Frontal cortex (tissue), 4 donors: Measurements from ENCODE around the gene RNF121. TPM values are rescaled to one million over a fixed set of nuclear protein-coding genes. Genes with fewer than 3 reads are reported as not detected.

Experiments used
- DNase-seq, 2 donors: peaks; one replicate each; pipeline ENCODE4 v3.0.0; 2012; ENCODE audit warnings: low spot score in 2 of 2
- FAIRE-seq: peaks from 2 replicates; lab custom pipeline; 2012; peaks lifted over from hg19 to GRCh38; lab: Jason Lieb, UNC
- total RNA-seq: library from RNA; depleted of rRNA; stranded (reverse); fragments of >200 nt; gene quantifications from one replicate; pipeline ENCODE4 v1.2.3, GENCODE V29; 2014
- donor health status: control.
- donor health status: control.
- donor health status: control.

Gene RNF121
- total RNA-seq, 1 donor from 2014 or later: 17.9 TPM

GRCh38 chr11:72023335-72023734 lies 94.5 kb downstream of the RNF121 start:
- FAIRE-seq (no peak), DNase-seq (no peak)

GRCh38 chr11:72024069-72024754 lies 95.4 kb downstream of the RNF121 start:
- DNase-seq: no peak
- FAIRE-seq: no peak

GRCh38 chr11:72026090-72026489 lies 97.2 kb downstream of the RNF121 start:
- DNase-seq: no peak
- no peak for FAIRE-seq

GRCh38 chr11:72030472-72031045 lies 101.7 kb downstream of the RNF121 start:
- DNase-seq (no peak), FAIRE-seq (no peak)

GRCh38 chr11:72036687-72037086 lies 107.8 kb downstream of the RNF121 start:
- FAIRE-seq: no peak
- no peak for DNase-seq

- FAIRE-seq: no peak
- no peak for DNase-seq
These were observed 108.9 kb downstream of the RNF121 start for GRCh38 chr11:72037554-72038311.

- DNase-seq: peak in 1 of 2 donors; percentile 55
- FAIRE-seq: no peak
These were observed 109.6 kb downstream of the RNF121 start for GRCh38 chr11:72038491-72038890.

GRCh38 chr11:72039031-72039855 lies 110.4 kb downstream of the RNF121 start:
- DNase-seq (no peak), FAIRE-seq (no peak)

GRCh38 chr11:72039856-72040401 lies 111.1 kb downstream of the RNF121 start:
- DNase-seq: no peak
- FAIRE-seq: no peak

GRCh38 chr11:72040491-72041363 lies 111.9 kb downstream of the RNF121 start:
- DNase-seq (peak; percentile 41 to 75), FAIRE-seq (no peak)

GRCh38 chr11:72041364-72042063 lies 112.7 kb downstream of the RNF121 start:
- DNase-seq (peak; percentile 23 to 49), FAIRE-seq (no peak)

- no peak for FAIRE-seq
- DNase-seq: no peak
These were observed 113.4 kb downstream of the RNF121 start for GRCh38 chr11:72042064-72042745.

- no peak for FAIRE-seq
- no peak for DNase-seq
These were observed 117.0 kb downstream of the RNF121 start for GRCh38 chr11:72045849-72046248.

Other genes with a start within 250 kb of the RNF121 start
- not detected for gene DEFB108B, start 95.8 kb upstream of the RNF121 start, total RNA-seq
- not detected for gene DEFB131B, start 50.6 kb upstream of the RNF121 start, total RNA-seq
- 4.9 TPM for gene XNDC1N, start 452 bp upstream of the RNF121 start, total RNA-seq
- 1.6 TPM for gene IL18BP, start 69.9 kb downstream of the RNF121 start, total RNA-seq
- 110 TPM for gene NUMA1, start 151.5 kb downstream of the RNF121 start, total RNA-seq
- gene LRRC51, start 151.8 kb downstream of the RNF121 start, total RNA-seq: 6.5 TPM
- gene LAMTOR1, start 174.3 kb downstream of the RNF121 start, total RNA-seq: 44.4 TPM
- not detected for gene TOMT, start 176.9 kb downstream of the RNF121 start, total RNA-seq
- 17.5 TPM for gene ANAPC15, start 183.6 kb downstream of the RNF121 start, total RNA-seq
- gene FOLR3, start 206.7 kb downstream of the RNF121 start, total RNA-seq: not detected